Neuron (in vitro differentiated cells): ENCODE results near the gene ATG7.

Experiments
- H2AFZ ChIP-seq: one replicate; pipeline ENCODE4 v1.6.1; 2013; ENCODE audit warnings: low read depth, mild to moderate bottlenecking, inconsistent platforms, low read length, moderate library complexity
- H3K27me3 ChIP-seq: one replicate; pipeline ENCODE4 v1.6.1; 2013; ENCODE audit warnings: low read length; ENCODE audit not compliant: insufficient read depth
- H3K36me3 ChIP-seq: one replicate; pipeline ENCODE4 v1.6.1; 2013; ENCODE audit warnings: low read length; ENCODE audit not compliant: insufficient read depth
- H3K4me1 ChIP-seq: one replicate; pipeline ENCODE4 v1.6.1; 2013; ENCODE audit warnings: low read length; ENCODE audit not compliant: insufficient read depth
- H3K4me3 ChIP-seq: 2 replicates; pipeline ENCODE4 v1.5.1; 2013; ENCODE audit warnings: mild to moderate bottlenecking, low read length, moderate library complexity
- H3K9me3 ChIP-seq: one replicate; pipeline ENCODE4 v1.6.1; 2013; ENCODE audit warnings: low read length

ATG7 gene

DNA sequence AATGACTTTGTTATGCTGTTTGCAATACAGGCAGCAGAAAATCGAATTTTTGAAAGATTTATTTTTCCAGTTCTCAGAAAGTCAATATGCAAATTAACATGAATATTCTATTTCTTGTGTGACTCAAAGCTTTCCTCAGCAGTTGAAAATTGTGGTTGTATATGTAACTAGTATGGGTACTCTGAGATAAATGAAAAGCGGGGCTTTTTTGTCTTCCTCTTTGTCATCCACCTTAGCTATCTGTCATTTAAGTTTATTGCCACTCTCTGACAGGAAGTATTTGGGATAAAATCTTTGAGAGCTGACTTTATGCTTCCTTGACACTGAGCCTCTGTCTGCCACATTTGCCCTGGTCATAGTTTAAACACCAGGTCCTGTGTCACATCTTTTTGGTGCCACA is 91.5 kb downstream of the ATG7 start:
- no peak overlapping the region for H3K4me3 ChIP-seq
- peaks cover 49% of the 10 kb centered on the region for H3K36me3 ChIP-seq
- no peak overlapping the region for H2AFZ ChIP-seq
- H3K9me3 ChIP-seq = peaks cover 1% of the 10 kb centered on the region
- H3K27me3 ChIP-seq = no peaks in the 10 kb centered on the region
- H3K4me1 ChIP-seq = peaks cover 32% of the 10 kb centered on the region

DNA sequence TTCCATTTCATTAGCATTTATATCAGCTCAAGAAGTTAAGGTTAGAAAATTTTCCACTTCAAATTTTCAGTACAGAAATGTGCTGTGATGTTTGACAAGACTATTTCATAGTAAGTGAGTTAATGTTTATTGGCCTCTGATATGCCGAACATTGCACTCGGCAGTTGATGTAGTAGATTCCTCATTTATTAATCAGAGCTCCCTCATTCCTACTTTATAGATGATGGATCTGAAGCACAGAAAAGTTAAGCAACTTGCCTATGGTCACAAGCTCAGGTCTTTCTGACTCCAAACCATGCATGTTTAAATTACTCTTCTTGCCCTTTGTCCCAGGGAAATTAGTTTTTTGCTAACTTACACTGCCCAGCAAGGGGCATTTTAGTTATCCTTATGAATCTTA is 92.0 kb downstream of the ATG7 start:
- H3K4me3 ChIP-seq = no peak overlapping the region
- peaks cover 49% of the 10 kb centered on the region for H3K36me3 ChIP-seq
- H3K4me1 ChIP-seq = peaks cover 37% of the 10 kb centered on the region
- no peaks in the 10 kb centered on the region for H3K27me3 ChIP-seq
- no peak overlapping the region for H2AFZ ChIP-seq
- peaks cover 1% of the 10 kb centered on the region for H3K9me3 ChIP-seq

DNA sequence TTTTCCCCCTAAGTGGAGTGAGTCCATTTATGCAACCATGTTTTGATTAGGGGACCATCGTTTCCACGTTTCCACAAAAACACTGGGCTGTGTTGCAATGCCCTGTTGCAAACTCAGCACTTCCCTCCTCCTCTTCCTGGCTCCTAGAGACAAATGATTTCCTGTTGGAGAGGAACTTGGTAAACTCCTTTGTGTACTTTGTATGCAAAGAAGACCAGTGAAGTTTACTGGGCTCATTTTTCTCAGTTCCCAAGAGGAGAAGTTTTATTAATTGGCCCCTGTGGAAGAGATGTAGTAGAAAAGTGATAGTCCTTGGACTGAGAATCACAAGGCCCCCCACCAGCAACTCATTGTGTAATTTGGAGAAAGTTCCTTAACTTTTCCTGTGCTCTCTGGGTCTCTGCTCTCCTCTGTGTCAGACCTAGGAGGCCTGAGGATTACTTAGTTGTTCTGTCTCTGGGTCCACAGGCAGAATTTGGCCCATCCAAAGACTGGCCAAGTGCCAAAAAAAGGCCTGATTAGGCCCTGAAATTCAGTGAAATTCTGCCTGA is 95.0 kb downstream of the ATG7 start:
- H3K36me3 ChIP-seq = peaks cover 25% of the 10 kb centered on the region
- H2AFZ ChIP-seq = peak overlapping the region; percentile 73
- no peaks in the 10 kb centered on the region for H3K9me3 ChIP-seq
- peaks cover 37% of the 10 kb centered on the region for H3K4me1 ChIP-seq
- H3K27me3 ChIP-seq = no peaks in the 10 kb centered on the region
- peak overlapping the region; percentile 8 for H3K4me3 ChIP-seq

DNA sequence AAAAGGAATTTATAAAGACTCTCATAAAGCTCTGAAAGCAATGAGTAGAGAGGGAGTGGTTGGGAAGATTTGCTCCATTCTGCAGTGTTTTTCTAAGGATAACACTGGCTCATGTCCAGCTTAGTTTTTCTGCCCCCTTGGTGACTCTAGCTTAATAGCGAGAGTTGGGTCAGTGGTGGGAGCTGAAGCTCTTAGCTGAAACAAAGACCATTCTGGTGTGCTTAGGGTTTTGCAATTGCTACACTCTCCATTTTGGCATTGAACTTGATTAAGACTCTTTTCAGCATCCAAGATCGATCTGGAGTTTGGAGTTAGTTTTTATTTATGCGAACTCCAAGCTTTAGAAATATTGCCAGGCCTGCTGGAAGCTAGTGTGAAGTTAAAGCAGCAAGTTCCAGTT is 98.0 kb downstream of the ATG7 start:
- Histone ChIP-seq H2AFZ (no peak overlapping the region), H3K9me3 (peaks cover 2% of the 10 kb centered on the region), H3K36me3 (no peaks in the 10 kb centered on the region), H3K4me3 (no peak overlapping the region), H3K4me1 (peaks cover 36% of the 10 kb centered on the region), H3K27me3 (no peaks in the 10 kb centered on the region)

DNA sequence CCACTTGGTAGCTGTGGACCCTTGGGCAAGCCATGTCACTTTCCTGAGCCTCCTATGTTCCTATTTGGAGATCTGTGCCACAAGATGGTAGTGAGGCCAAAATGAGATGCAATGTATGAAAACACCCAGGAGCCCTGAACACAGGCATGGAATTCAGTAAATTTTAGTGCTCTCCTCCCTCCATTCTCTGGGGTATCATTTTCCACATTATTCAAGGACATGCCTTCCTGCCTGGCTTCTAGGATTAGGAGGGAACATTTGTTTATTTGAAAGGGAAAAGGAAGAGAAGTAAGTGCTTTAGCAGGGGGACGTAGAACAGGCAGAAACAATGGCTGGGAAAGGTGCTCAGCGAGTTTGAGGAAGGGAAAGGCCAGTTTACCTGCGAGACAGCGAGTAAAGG is 98.8 kb downstream of the ATG7 start:
- H3K4me3 ChIP-seq = no peak overlapping the region
- H3K4me1 ChIP-seq = peaks cover 28% of the 10 kb centered on the region
- H3K27me3 ChIP-seq = no peaks in the 10 kb centered on the region
- H3K36me3 ChIP-seq = no peaks in the 10 kb centered on the region
- no peak overlapping the region for H2AFZ ChIP-seq
- peaks cover 2% of the 10 kb centered on the region for H3K9me3 ChIP-seq

DNA sequence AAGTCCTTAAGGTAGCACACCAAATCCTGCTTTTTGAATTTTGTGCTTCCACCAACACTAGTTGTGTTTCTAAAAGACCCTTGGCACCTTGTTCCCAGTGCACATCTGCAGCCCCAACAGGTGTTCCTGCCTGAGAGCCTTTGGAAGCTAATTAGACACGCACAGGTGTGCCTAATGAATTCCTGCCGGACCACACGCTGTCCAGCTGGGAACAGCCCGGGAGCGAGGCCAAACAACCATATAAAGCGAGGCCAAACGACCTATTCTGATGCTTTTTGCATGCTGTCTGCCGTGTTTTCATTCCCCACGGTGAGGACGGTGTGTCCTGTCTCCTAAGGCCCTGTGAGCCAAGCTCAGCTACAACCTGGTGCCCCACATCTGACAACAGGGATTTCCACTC is 99.5 kb downstream of the ATG7 start:
- Histone ChIP-seq H2AFZ (no peak overlapping the region), H3K9me3 (peaks cover 2% of the 10 kb centered on the region), H3K4me1 (peaks cover 22% of the 10 kb centered on the region), H3K36me3 (no peaks in the 10 kb centered on the region), H3K4me3 (no peak overlapping the region), H3K27me3 (no peaks in the 10 kb centered on the region)

DNA sequence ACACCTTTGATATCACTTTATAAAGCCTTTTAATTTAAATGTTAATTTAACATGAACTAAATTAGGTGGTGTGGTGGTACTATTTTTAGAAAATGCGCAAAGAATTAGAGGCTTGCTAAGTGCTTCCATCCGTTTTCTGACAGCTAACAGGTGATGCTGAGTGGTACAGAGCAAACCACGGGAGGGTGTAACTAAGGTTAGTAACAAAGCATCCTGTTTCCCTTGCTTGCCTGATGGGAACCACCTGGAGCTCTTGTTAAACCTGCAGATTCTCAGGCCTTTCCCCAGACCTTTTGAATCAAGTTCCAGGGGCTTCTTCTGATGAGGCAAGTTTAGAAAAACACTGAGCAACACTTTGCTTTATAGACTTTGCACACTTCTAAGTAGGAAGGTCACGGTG is 101.0 kb downstream of the ATG7 start:
- Histone ChIP-seq H3K27me3 (no peaks in the 10 kb centered on the region), H3K4me3 (no peak overlapping the region)

DNA sequence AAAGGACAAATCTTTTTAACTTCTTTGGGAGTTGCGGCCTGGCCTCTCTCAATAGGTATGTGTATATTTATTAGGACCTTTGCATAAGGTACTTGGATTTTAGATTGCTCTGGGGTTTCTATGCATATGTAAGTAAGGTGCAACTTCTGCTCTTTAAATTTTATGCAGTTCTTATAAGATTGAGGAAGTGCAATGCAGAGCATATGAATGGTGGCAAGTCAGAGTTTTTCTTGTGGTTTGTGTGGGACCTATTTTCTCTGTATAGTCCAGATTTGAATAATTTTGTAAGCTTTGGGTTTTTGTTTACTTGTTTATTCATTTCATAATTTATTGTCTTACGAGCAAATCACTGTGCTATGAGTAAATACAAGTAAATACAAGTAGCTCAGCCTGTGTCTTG is 101.5 kb downstream of the ATG7 start:
- no peaks in the 10 kb centered on the region for H3K36me3 ChIP-seq
- peaks cover 2% of the 10 kb centered on the region for H3K9me3 ChIP-seq
- H3K4me1 ChIP-seq = peaks cover 5% of the 10 kb centered on the region
- no peak overlapping the region for H2AFZ ChIP-seq
- no peak overlapping the region for H3K4me3 ChIP-seq
- no peaks in the 10 kb centered on the region for H3K27me3 ChIP-seq

More for the DNA sequence above, 101.0 kb downstream of the ATG7 start:
- Histone ChIP-seq H2AFZ (no peak overlapping the region), H3K9me3 (peaks cover 2% of the 10 kb centered on the region), H3K36me3 (no peaks in the 10 kb centered on the region), H3K4me1 (peaks cover 7% of the 10 kb centered on the region)

DNA sequence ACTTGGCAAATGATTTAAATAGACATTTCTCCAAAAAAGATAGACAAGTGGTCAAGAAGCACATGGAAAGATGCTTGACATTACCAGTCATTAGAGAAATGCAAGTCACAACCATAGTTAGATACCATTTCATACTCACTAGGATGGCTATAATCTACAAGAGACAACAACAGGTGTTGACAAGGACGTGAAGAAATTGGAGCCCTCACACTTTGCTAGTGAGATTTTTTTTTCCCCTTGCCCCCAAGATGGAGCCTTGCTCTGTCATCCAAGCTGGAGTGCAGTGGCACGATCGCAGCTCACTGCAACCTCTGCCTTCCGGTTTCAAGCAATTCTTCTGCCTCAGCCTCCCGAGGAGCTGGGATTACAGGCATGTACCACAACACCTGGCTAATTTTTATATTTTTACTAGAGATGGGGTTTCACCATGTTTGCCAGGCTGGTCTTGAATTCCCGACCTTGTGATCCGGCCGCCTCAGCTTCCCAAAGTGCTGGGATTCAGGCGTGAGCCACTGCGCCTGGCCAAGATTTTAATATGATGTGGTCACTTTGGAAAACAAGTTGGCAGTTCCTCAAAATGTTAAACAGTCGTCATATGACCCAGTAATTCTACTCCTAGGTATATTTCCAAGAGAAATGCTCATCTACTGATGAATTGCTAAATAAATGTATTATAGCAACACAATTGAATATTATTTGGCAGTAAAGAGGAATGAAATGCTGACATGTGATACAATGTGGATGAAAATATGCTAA is 103.3 kb downstream of the ATG7 start:
- Histone ChIP-seq H3K4me1 (peaks cover 12% of the 10 kb centered on the region), H3K4me3 (no peak overlapping the region), H3K27me3 (no peaks in the 10 kb centered on the region), H3K36me3 (no peaks in the 10 kb centered on the region), H2AFZ (no peak overlapping the region), H3K9me3 (peaks cover 2% of the 10 kb centered on the region)

DNA sequence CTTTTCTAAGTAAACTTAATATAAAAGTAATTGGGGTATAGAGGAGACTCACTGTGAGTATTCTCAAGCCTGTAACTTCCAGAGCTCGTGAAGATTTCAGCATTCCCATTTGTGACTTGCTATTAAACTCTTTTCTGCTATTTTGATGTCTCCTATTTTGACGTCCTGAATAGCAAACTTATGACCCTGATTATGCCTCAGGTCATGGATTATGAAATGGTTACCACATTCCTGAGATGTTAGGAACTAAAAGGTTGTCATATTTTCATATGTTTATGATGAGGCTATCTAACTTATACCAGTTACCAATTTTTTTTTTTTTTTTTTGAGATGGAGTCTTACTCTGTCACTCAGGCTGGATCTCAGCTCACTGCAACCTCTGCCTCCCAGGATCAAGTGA is 105.5 kb downstream of the ATG7 start:
- H3K27me3 ChIP-seq = no peaks in the 10 kb centered on the region
- no peaks in the 10 kb centered on the region for H3K36me3 ChIP-seq
- no peak overlapping the region for H2AFZ ChIP-seq
- no peak overlapping the region for H3K4me3 ChIP-seq
- peaks cover 12% of the 10 kb centered on the region for H3K4me1 ChIP-seq
- peaks cover 2% of the 10 kb centered on the region for H3K9me3 ChIP-seq

DNA sequence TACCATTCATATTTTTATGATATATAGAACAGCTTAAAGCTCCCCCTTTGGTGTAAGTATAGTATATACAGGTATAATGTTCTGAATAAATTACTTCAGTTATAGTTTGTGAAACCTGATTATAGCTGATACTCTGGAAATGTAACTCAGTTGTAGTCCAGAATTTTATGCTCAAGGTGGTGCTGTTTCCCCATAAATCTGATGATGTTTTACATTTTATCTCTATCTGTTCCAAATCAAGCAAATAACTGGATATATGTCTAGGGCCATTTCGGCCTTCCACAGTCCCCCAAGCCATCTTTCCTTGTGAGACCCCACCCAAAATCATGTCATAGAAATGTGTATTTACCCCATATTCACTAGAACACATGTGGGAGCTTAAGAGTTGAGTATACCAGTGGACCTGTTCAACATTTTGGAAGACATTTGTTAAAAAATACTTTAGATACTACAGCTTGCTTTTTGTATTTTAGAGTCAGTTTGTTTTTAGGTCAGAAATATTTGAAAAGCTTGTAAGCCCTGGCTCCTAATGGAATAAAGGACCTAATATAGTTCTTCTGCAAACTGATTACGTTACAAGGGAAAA is 107.1 kb downstream of the ATG7 start:
- H2AFZ ChIP-seq = no peak overlapping the region
- H3K4me1 ChIP-seq = peaks cover 12% of the 10 kb centered on the region
- no peaks in the 10 kb centered on the region for H3K36me3 ChIP-seq
- H3K27me3 ChIP-seq = no peaks in the 10 kb centered on the region
- H3K9me3 ChIP-seq = peaks cover 2% of the 10 kb centered on the region
- H3K4me3 ChIP-seq = no peak overlapping the region

DNA sequence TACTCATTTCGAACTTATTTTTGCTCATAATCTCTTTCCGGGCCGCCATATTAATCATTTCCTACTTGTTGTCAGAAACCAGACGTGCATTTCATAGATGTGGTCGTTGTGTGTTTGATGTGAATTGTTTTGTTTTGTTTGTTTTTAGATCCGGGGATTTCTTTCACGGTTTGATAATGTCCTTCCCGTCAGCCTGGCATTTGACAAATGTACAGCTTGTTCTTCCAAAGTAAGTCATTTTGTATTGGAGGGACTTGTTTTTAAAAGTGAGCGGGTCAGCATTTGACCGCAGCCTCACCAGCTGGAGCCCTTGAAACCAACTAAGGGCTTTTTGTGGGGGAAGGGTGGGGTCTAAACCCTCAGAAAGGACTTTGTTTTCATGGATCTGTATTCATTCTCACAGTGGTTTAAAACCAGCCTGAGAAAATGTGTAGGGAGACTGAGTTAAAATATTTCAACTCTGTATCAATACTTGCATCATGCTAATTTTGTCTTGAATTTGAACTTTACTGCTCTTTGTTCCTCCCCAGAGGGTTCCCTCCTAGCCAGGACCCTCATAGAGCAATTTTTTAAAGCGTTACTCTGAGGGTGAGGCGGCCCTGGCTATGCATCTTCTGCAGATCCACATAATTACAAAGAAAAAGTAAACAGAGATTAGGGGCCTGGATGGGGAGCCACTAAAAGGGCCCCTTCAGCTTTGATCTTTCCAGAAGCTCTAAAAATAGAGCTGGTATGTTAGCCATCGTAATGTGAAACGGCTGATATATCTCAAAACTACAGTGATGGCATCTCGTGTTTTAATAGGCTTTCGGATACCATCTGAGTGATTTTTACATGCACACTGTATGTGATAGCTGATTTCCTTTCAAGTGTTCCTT is 107.9 kb downstream of the ATG7 start:
- H3K4me1 ChIP-seq = peaks cover 12% of the 10 kb centered on the region
- H3K36me3 ChIP-seq = no peaks in the 10 kb centered on the region
- H3K4me3 ChIP-seq = no peak overlapping the region
- no peaks in the 10 kb centered on the region for H3K27me3 ChIP-seq
- H2AFZ ChIP-seq = no peak overlapping the region
- no peaks in the 10 kb centered on the region for H3K9me3 ChIP-seq

DNA sequence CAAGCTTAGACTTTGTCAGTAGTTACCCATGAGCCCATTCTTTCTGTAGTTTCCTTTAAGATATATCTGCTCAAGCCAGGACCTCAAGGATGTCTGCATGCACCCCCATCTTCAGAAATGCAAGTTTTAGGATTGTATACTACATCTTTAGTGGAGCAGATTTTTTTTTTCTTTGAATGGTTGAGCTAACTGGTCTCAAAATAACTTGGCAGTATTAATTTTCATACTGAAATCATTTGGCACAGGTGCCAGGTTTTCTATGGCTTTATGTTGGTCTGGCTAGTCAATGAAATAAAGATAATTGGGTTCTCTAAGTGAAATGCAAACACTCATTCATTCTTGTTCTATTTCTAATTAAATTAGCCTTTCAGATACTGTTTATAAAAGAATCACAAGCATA is 108.9 kb downstream of the ATG7 start:
- Histone ChIP-seq H3K9me3 (no peaks in the 10 kb centered on the region), H3K4me3 (no peak overlapping the region), H3K4me1 (peaks cover 12% of the 10 kb centered on the region), H3K36me3 (no peaks in the 10 kb centered on the region), H2AFZ (no peak overlapping the region), H3K27me3 (no peaks in the 10 kb centered on the region)
